ENCODE measurements around the gene EPHA1. TPM values are rescaled to one million over a fixed set of nuclear protein-coding genes. Genes with fewer than 3 reads are reported as not detected.
A peak's percentile ranks its signal among the peaks of the same experiment; 100 is the strongest.

The EPHA1 gene
- 1 to 10 TPM in 2 of 3 donors, not detected in 1; 1.0 to 1.2 TPM for total RNA-seq
- 0.36 TPM for total RNA-seq (2013)

GRCh38 chr7:143408686-143409561, at the start of gene EPHA1:
Gene EPHA1, minus strand, starts transcription at chr7:143408856. Its CDS starts 51 bp downstream, at chr7:143408805.
- no peak for TF ChIP-seq CTCF (IDR thresholded peaks at IDR 0.05)
- H3K36me3 ChIP-seq (ENCODE audit: control insufficient read depth, insufficient read depth, low read length): no peaks in the 10 kb centered on the region
- DNase-seq: peak in 1 of 2 donors; percentile 78
- no peaks in the 10 kb centered on the region for H3K36me3 Mint-ChIP-seq
- H3K27ac ChIP-seq (ENCODE audit: low read length): no peak within 1 kb of the TSS
- H3K4me1 Mint-ChIP-seq: peaks cover 33 to 34% of the 10 kb centered on the region in 2 donors
- H3K4me3 ChIP-seq (ENCODE audit: low read length): no peak within 1 kb of the TSS
- 5% methylated on average over 37 of the region's 39 CpGs for WGBS (ENCODE audit: insufficient coverage)
- H3K27ac Mint-ChIP-seq: peak within 1 kb of the TSS; percentile 21 to 81
- no peaks in the 10 kb centered on the region for H3K9me3 ChIP-seq (ENCODE audit: control insufficient read depth, insufficient read depth, low read length)
- ATAC-seq: peak in 2 of 3 donors; percentile 9 to 26
- H3K9me3 Mint-ChIP-seq: no peaks in the 10 kb centered on the region
- intact Hi-C loops (cut with micrococcal nuclease): no loop called here
- H3K4me3 Mint-ChIP-seq: peak within 1 kb of the TSS; percentile 88
- H3K27me3 Mint-ChIP-seq (ENCODE audit: low read depth in 2 of 2): peaks cover 69 to 88% of the 10 kb centered on the region in 2 donors
- peaks cover 30% of the 10 kb centered on the region for H3K4me1 ChIP-seq (ENCODE audit: control insufficient read depth, insufficient read depth, low read length)
- peaks cover 31% of the 10 kb centered on the region for H3K27me3 ChIP-seq (ENCODE audit: control insufficient read depth, insufficient read depth, low read length)

- Mint-ChIP-seq H3K27ac (no peak overlapping the region), H3K4me3 (no peak overlapping the region), H3K9me3 (no peaks in the 10 kb centered on the region), H3K27me3 (ENCODE audit: low read depth in 2 of 2) (peaks cover 2 to 21% of the 10 kb centered on the region in 2 donors), H3K4me1 (no peaks in the 10 kb centered on the region), H3K36me3 (no peaks in the 10 kb centered on the region)
- no peaks in the 10 kb centered on the region for H3K4me1 ChIP-seq (ENCODE audit: control insufficient read depth, insufficient read depth, low read length)
- H3K9me3 ChIP-seq (ENCODE audit: control insufficient read depth, insufficient read depth, low read length): no peaks in the 10 kb centered on the region
- no peaks in the 10 kb centered on the region for H3K27me3 ChIP-seq (ENCODE audit: control insufficient read depth, insufficient read depth, low read length)
- 79% methylated on average over 3 of the region's 3 CpGs for WGBS (ENCODE audit: insufficient coverage)
- ATAC-seq (no peak), DNase-seq (no peak)
- H3K36me3 ChIP-seq (ENCODE audit: control insufficient read depth, insufficient read depth, low read length): no peaks in the 10 kb centered on the region
- intact Hi-C loops (cut with micrococcal nuclease): no loop called here
- no peak for TF ChIP-seq CTCF (IDR thresholded peaks at IDR 0.05)
- H3K27ac ChIP-seq (ENCODE audit: low read length): no peak overlapping the region
- H3K4me3 ChIP-seq (ENCODE audit: low read length): no peak overlapping the region
Observed at GRCh38 chr7:143458263-143458662, 49.6 kb upstream of the EPHA1 start.

GRCh38 chr7:143456992-143457793, 48.5 kb upstream of the EPHA1 start:
- H3K27me3 Mint-ChIP-seq (ENCODE audit: low read depth in 2 of 2): peaks cover 0 to 17% of the 10 kb centered on the region in 2 donors
- no peak overlapping the region for H3K4me3 Mint-ChIP-seq
- intact Hi-C loops (cut with micrococcal nuclease): no loop called here
- no peaks in the 10 kb centered on the region for H3K9me3 Mint-ChIP-seq
- H3K27me3 ChIP-seq (ENCODE audit: control insufficient read depth, insufficient read depth, low read length): no peaks in the 10 kb centered on the region
- no peaks in the 10 kb centered on the region for H3K9me3 ChIP-seq (ENCODE audit: control insufficient read depth, insufficient read depth, low read length)
- no peaks in the 10 kb centered on the region for H3K36me3 ChIP-seq (ENCODE audit: control insufficient read depth, insufficient read depth, low read length)
- H3K4me1 ChIP-seq (ENCODE audit: control insufficient read depth, insufficient read depth, low read length): no peaks in the 10 kb centered on the region
- no peak overlapping the region for H3K4me3 ChIP-seq (ENCODE audit: low read length)
- H3K4me1 Mint-ChIP-seq: no peaks in the 10 kb centered on the region
- DNase-seq (no peak), ATAC-seq (no peak)
- no peak overlapping the region for H3K27ac Mint-ChIP-seq
- no peak overlapping the region for H3K27ac ChIP-seq (ENCODE audit: low read length)
- no peaks in the 10 kb centered on the region for H3K36me3 Mint-ChIP-seq
- WGBS (ENCODE audit: insufficient coverage): 76% methylated on average over 3 of the region's 4 CpGs
- no peak for TF ChIP-seq CTCF (IDR thresholded peaks at IDR 0.05)
